Mucosa of gallbladder (tissue), 1 donor: Measurements from ENCODE around the gene CAVIN1. TPM values are rescaled to one million over a fixed set of nuclear protein-coding genes. Genes with fewer than 3 reads are reported as not detected.

ENCODE experiments used
- total RNA-seq: library from RNA; stranded (reverse); gene quantifications from one replicate; pipeline ENCODE4 v1.2.1, GENCODE V29; 2021
- donor health status: DM: no; HTN: no; CAD: no.

CAVIN1 gene
- total RNA-seq, 1 donor from 2014 or later = 273 TPM

Other genes with a start within 250 kb of the CAVIN1 start
- gene KCNH4, start 242.1 kb downstream of the CAVIN1 start, total RNA-seq = 0.06 TPM
- not detected for gene HCRT, start 237.8 kb downstream of the CAVIN1 start, total RNA-seq
- gene GHDC, start 228.8 kb downstream of the CAVIN1 start, total RNA-seq = 34.4 TPM
- gene STAT5B, start 146.9 kb downstream of the CAVIN1 start, total RNA-seq = 61.7 TPM
- gene STAT5A, start 134.8 kb downstream of the CAVIN1 start, total RNA-seq = 30.8 TPM
- gene STAT3, start 34.8 kb downstream of the CAVIN1 start, total RNA-seq = 140 TPM
- gene ATP6V0A1, start 35.6 kb upstream of the CAVIN1 start, total RNA-seq = 179 TPM
- 51.1 TPM for gene NAGLU, start 113.0 kb upstream of the CAVIN1 start, total RNA-seq
- 2.4 TPM for gene HSD17B1, start 129.7 kb upstream of the CAVIN1 start, total RNA-seq
- 84.1 TPM for gene COASY, start 138.9 kb upstream of the CAVIN1 start, total RNA-seq
- gene MLX, start 143.8 kb upstream of the CAVIN1 start, total RNA-seq = 54.0 TPM
- gene PSMC3IP, start 154.5 kb upstream of the CAVIN1 start, total RNA-seq = 5.1 TPM
- 78.8 TPM for gene RETREG3, start 186.1 kb upstream of the CAVIN1 start, total RNA-seq
- gene TUBG1, start 186.4 kb upstream of the CAVIN1 start, total RNA-seq = 40.2 TPM
- 30.8 TPM for gene TUBG2, start 236.0 kb upstream of the CAVIN1 start, total RNA-seq